Measurements from ENCODE around the gene VMO1. TPM values are rescaled to one million over a fixed set of nuclear protein-coding genes. Genes with fewer than 3 reads are reported as not detected.

The VMO1 gene
- total RNA-seq, 1 experiment from 2014 or later, result not detected

GRCh38 chr17:4740025-4740351, 46.2 kb downstream of the VMO1 start:
- Histone ChIP-seq H4K8ac (replicated peaks; ENCODE audit: insufficient read length, low read depth, low read length) (no peak overlapping the region), H2BK20ac (ENCODE audit: low read depth, low read length, poor library complexity, severe bottlenecking) (no peak overlapping the region), H3K9me3 (ENCODE audit: control insufficient read depth, low read depth, low read length) (no peaks in the 10 kb centered on the region), H2BK5ac (ENCODE audit: insufficient read length, low read length) (no peak overlapping the region), H3K4me1 (ENCODE audit: insufficient read depth, low read length) (no peaks in the 10 kb centered on the region), H3K4me2 (ENCODE audit: insufficient read depth, insufficient read length, low read length) (peak overlapping the region; percentile 72), H3K23me2 (ENCODE audit: insufficient read length, low read depth, low read length, poor library complexity, severe bottlenecking) (peaks cover 11% of the 10 kb centered on the region), H4K91ac (ENCODE audit: insufficient read length, low read depth, low read length) (no peak overlapping the region), H3K27ac (ENCODE audit: insufficient read length, low read depth, low read length) (no peak overlapping the region), H2BK12ac (ENCODE audit: insufficient read length, low read depth, low read length) (no peak overlapping the region), H2AK5ac (ENCODE audit: insufficient read length, low read length) (no peak overlapping the region), H3K14ac (ENCODE audit: insufficient read depth, low read length) (no peak overlapping the region), H2BK15ac (ENCODE audit: low read depth, low read length) (no peak overlapping the region), H2BK120ac (ENCODE audit: low read depth, low read length, poor library complexity, severe bottlenecking) (no peak overlapping the region), H3K18ac (ENCODE audit: insufficient read length, low read depth, low read length) (no peak overlapping the region), H3K79me2 (ENCODE audit: insufficient read depth, low read length) (no peaks in the 10 kb centered on the region), H3K79me1 (ENCODE audit: insufficient read depth, low read depth, low read length, poor library complexity, severe bottlenecking) (no peaks in the 10 kb centered on the region), H3T11ph (ENCODE audit: low read length) (no peak overlapping the region), H3K4ac (ENCODE audit: low read depth, low read length) (no peak overlapping the region), H4K5ac (ENCODE audit: insufficient read length, low read depth, low read length) (no peak overlapping the region), H3K27me3 (ENCODE audit: insufficient read depth, low read length) (peaks cover 35% of the 10 kb centered on the region), H3K23ac (ENCODE audit: insufficient read length, low read depth, low read length) (no peak overlapping the region), H2AFZ (ENCODE audit: low read length) (no peak overlapping the region), H3K9ac (ENCODE audit: extremely low read depth, insufficient read length, low read length) (no peak overlapping the region), H3K56ac (ENCODE audit: insufficient read length, low read depth, low read length) (no peak overlapping the region), H4K20me1 (ENCODE audit: control insufficient read depth, insufficient read depth, insufficient read length) (no peaks in the 10 kb centered on the region)
- TF ChIP-seq CTCF (conservative IDR thresholded peaks at IDR 0.05), result no peak
- no peak for DNase-seq
- Mint-ChIP-seq H3K27ac (peak overlapping the region in 1 of 3 experiments; percentile 32; a peak in 1 of 7 replicates), H3K27me3 (ENCODE audit: low read depth) (peaks cover 97% of the 10 kb centered on the region), H3K9me3 (no peaks in the 10 kb centered on the region), H3K36me3 (ENCODE audit: insufficient read depth in 1 of 3, low read depth in 3 of 3) (peaks cover 0 to 3% (median 0%) of the 10 kb centered on the region in 3 experiments; a peak in 1 of 7 replicates), H3K4me1 (peaks cover 14 to 20% of the 10 kb centered on the region in 2 experiments), H3K4me3 (peak overlapping the region; percentile 61 to 78)
- WGBS (ENCODE audit: extremely low coverage, insufficient read length, low lambda C conversion rate), result no CpG with 5 or more reads among the region's 13 CpGs
